Activated naive CD4-positive, alpha-beta T cell treated with anti-CD3 and anti-CD28 coated beads, Interleukin-2, amount 50 U/mL, for 72 hours (primary cell): ENCODE data around the gene ABCA13. TPM values are rescaled to one million over a fixed set of nuclear protein-coding genes. Genes with fewer than 3 reads are reported as not detected.

Experiments
- ATAC-seq, 2 donors: fragments of 150-1000 bp; cut with Tn5 transposase; 2 replicates each; pipeline ENCODE4 v1.10.0; 2021; ENCODE audit warnings: mild to moderate bottlenecking in 2 of 2, moderate library complexity in 2 of 2
- DNase-seq, 2 donors: peaks; one replicate each; pipeline ENCODE4 v3.0.0; 2021 to 2022; ENCODE audit warnings: low spot score in 2 of 2
- H3K27ac Mint-ChIP-seq, 2 donors: one replicate each; pipeline ENCODE4 v1.8.0; 2022; ENCODE audit warnings: mild to moderate bottlenecking in 2 of 2, mixed read lengths in 2 of 2
- H3K36me3 Mint-ChIP-seq, 2 donors: one replicate each; pipeline ENCODE4 v1.8.0; 2022; ENCODE audit warnings: mixed read lengths in 2 of 2
- H3K9me3 Mint-ChIP-seq, 2 donors: one replicate each; pipeline ENCODE4 v1.8.0; 2022; ENCODE audit warnings: mixed read lengths in 2 of 2
- total RNA-seq, 2 donors: library from RNA; stranded (reverse); gene quantifications; one replicate each; pipeline ENCODE4 v1.2.3, GENCODE V29; 2022

Gene ABCA13
- total RNA-seq, 2 donors from 2014 or later: not detected

DNA sequence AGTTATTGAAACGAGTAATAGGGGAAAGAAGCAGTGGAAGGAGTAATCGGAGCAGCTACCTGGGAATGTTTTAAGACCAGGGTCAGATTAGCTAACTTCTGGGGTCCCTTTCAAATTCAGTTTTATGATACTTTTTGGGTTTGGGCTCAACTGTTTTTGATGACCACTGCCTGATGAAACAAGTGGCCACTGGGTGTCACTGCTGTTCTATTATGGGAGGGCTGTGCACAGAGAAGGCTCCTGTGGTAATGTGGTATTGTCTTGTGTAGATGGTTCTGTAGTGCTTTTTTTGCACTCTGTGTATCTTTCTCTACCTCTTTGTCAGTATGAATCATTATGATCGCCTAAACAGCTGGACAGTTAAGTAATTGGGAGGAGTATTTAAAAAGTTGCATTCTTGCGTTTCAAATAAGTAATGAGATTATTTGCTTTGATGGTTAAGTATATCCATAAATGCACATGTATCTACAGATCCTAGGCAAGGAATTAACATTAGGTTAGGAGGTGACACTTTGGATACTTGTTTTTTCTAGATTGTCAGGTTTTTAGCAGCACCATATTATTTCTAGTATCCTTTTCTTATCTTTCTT, 128.4 kb downstream of the ABCA13 start:
- DNase-seq: peak in 1 of 2 donors; percentile 56
- Mint-ChIP-seq H3K36me3 (no peaks in the 10 kb centered on the region), H3K9me3 (no peaks in the 10 kb centered on the region), H3K27ac (peak overlapping the region in 1 of 2 donors; percentile 65)
- ATAC-seq: peak; percentile 53 to 59

DNA sequence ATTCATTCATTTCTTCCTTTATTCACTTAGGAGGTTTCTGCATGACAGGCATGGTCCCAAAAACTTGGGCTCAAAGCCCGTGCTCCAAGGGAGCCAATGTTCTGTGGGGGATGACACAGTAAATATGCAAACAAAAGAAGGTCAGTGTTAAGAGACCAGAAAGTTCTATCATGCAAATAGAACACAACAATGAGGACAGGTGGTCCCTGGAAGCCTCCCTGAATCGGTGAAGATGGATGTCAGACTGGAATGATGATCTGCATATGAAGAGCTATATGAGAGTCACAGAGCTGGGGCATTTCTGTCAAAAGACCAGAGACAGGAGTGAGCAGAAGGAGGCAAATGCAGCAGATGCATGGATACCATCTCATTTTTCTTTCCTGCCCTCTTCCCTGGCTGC, 129.0 kb downstream of the ABCA13 start:
- DNase-seq (no peak), ATAC-seq (no peak)
- no peaks in the 10 kb centered on the region for H3K9me3 Mint-ChIP-seq
- H3K27ac Mint-ChIP-seq: no peak overlapping the region
- H3K36me3 Mint-ChIP-seq: no peaks in the 10 kb centered on the region

DNA sequence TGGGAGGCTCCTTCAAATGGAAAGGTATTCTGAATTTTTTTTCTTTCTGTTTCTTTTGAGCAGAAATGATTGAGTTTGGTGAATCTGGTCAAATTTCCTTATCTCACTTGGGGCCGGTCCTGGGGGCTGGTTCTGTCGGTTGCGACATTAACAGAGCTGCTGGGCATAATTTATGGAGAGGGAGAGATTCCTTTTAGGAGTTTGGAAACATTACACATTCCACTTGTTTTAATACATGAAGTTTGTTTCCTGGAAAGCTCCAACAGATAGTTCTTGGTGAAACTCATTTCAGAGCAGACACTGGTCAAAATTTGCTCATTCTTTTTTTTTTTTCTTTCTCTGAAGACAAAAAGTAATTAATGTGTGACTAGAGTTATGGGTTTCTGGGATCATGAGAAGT, 129.9 kb downstream of the ABCA13 start:
- Mint-ChIP-seq H3K36me3 (no peaks in the 10 kb centered on the region), H3K27ac (no peak overlapping the region), H3K9me3 (no peaks in the 10 kb centered on the region)
- ATAC-seq (no peak), DNase-seq (no peak)

DNA sequence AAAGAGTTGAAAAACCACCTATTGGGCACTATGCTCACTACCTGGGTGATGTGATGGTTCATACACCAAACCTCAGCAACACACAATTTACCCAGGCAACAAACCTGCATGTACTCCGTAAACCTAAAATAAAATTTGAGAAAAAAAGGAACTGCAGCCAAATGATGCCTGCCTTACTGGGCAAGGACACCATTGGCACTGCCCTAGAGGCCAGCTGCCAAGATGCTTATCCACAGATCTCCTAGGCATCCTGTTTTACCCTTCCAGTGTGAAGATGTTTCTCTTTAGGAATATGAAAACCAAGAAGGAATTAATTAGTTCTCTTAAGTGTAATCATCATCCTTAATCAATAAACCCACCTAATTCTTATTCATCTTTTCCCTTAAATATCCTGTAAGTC, 133.4 kb downstream of the ABCA13 start:
- ATAC-seq (no peak), DNase-seq (no peak)
- H3K27ac Mint-ChIP-seq: no peak overlapping the region
- no peaks in the 10 kb centered on the region for H3K36me3 Mint-ChIP-seq
- H3K9me3 Mint-ChIP-seq: no peaks in the 10 kb centered on the region

DNA sequence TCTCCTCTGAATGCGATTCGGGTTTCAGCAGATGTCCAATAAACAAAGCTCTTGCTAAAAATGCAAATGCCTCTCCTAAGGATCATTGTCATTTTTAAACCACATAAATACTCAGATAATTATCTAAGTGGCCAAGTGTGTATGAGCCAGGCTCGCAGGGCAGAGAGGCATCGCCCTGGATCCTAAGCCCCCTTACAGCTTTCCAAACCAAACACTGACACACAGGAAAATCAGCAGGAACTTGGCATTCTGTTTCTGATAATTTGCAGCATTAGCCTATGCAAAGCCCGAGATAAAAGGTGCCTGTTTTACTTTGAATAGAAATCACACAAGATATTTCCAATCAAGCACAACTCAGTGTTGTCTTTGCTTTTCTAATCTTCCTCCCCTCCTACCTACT, 134.4 kb downstream of the ABCA13 start:
- Mint-ChIP-seq H3K36me3 (no peaks in the 10 kb centered on the region), H3K9me3 (no peaks in the 10 kb centered on the region), H3K27ac (no peak overlapping the region)
- ATAC-seq: no peak
- DNase-seq: no peak

DNA sequence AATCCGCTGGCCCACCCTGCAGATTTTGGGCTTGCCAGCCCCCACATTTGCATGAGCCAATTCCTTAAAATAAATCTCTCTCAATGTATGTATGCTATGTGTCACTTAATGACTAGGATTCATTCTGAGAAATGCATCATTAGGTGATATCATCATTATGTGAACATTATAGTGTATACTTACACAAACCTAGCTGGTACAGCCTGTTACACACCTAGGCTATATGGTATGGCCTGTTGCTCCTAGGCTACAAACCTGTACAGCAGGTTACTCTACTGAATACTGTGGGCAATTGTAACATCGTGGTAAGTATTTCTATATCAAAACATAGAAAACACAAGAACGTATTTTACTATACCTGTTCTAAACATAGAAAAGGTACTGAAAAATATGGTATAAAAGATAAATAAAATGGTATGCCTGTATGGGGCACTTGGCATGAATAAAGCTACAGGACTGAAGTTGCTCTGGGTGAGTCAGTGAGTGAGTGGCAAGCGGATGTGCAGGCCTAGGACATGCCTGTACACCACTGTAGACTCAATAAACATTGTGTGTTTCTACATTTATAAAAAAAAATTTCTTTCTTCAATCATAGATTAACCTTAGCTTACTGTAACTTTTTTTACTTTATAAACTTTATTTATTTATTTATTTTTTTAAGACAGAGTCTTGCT, 135.9 kb downstream of the ABCA13 start:
- DNase-seq (no peak), ATAC-seq (peak in 1 of 2 donors; percentile 14)
- no peaks in the 10 kb centered on the region for H3K36me3 Mint-ChIP-seq
- no peaks in the 10 kb centered on the region for H3K9me3 Mint-ChIP-seq
- no peak overlapping the region for H3K27ac Mint-ChIP-seq

DNA sequence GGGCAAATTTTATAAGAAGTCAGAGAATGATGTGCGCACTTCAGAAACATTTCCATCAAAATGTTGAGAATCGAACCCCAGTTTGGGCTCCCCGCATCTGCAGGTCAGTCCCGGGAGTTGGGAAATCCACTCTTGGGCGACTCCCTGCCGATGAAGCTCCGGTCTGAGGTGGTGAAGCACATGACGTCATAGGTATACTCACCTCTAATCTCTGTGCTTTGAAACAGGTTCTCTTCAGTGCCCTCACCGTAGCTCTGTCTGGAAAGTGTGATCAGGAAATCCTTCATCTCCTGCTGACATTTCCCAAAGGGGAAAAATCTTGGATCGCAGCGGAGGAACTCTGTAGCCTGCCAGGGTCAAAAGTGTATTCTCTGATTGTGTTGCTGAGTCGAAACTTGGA, 138.5 kb downstream of the ABCA13 start:
- no peaks in the 10 kb centered on the region for H3K9me3 Mint-ChIP-seq
- no peak for DNase-seq
- no peak overlapping the region for H3K27ac Mint-ChIP-seq
- ATAC-seq: no peak
- H3K36me3 Mint-ChIP-seq: no peaks in the 10 kb centered on the region

DNA sequence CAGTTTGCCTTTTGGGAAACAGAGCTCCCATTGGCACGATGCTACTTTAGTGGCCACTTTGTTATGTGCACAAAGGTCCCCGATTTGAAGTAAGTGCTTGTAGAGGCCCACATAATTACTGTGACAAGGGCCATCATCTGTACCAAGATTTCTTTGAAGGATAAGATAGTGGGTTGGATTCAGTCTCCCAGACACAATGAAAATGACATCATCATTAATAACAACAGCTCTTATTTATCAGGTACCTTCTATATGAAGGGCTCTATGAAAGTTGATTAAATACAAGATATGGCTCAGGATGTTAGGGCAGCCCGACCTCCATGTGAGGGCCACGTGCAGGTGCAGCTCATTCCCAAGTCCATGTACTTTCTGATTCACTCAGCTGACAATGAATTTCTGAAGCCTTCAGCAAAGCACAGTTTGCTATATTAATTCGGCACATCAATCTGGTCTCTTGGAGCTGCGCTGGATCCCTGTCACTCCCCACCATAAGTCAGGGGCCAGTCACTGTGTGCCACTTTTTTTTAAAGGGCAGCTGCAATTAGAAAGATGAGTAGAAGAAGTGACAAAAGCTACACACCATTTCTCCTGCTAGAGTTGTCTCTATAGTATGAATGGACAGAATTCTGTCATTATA, 140.3 kb downstream of the ABCA13 start:
- ATAC-seq (no peak), DNase-seq (no peak)
- Mint-ChIP-seq H3K27ac (no peak overlapping the region), H3K9me3 (no peaks in the 10 kb centered on the region), H3K36me3 (no peaks in the 10 kb centered on the region)

DNA sequence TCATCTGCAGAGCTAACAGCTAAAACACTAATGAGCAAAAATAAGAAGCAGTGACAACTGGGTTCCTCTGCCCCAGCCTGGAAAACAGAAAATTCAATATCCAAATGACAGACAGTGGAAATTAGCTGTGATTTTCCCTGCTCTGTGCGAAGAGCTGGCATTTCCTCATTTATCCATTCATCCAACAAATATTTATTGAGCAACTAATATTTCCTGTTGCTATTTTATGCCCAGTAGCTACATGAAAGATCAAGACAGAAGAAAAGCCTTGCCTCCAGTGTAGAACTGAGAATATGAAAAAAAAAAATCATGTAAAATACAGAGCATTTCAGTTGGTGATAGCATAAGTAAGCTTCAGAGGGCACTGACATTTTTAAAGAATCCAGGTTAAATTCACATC, 140.9 kb downstream of the ABCA13 start:
- no peaks in the 10 kb centered on the region for H3K36me3 Mint-ChIP-seq
- DNase-seq (no peak), ATAC-seq (no peak)
- no peaks in the 10 kb centered on the region for H3K9me3 Mint-ChIP-seq
- H3K27ac Mint-ChIP-seq: no peak overlapping the region

DNA sequence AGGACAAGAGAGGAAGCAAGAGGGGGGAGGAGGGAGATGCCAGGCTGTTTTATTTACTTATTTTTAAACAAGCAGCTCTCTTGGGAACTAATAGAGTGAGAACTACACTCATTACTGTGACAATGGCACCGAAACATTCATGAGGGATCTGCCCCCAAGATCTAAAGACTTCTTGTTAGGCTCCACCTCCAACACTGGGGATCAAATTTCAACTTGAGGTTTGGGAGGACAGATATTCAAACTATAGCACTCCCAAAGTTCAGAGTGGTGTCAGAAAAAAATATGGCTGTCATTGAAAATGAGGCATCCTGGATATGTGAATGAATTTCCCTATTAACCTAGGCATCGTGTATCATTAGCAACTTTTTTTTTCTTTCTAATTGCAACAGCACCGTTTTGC, 145.5 kb downstream of the ABCA13 start:
- H3K36me3 Mint-ChIP-seq: peaks cover 0 to 6% of the 10 kb centered on the region in 2 donors
- no peaks in the 10 kb centered on the region for H3K9me3 Mint-ChIP-seq
- ATAC-seq (no peak), DNase-seq (no peak)
- no peak overlapping the region for H3K27ac Mint-ChIP-seq

DNA sequence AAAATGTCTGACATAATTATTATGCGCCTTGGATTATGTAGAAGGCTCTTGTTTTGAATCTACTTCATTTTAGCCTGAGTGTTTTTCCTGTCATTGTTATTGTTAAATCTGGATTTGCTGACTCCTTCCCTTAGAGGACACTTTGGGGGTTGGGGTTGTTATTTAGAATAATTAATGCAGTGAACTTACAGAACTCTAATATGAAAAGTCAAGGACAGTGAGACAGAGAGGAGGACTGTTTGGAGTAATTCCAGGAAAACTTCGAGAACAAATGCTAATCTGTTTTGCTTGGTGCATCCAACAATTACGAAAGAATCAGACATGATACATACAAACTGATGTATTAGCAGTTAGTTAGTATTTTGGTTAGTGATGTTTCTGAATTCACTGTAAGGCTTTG, 146.1 kb downstream of the ABCA13 start:
- no peaks in the 10 kb centered on the region for H3K9me3 Mint-ChIP-seq
- H3K36me3 Mint-ChIP-seq: peaks cover 0 to 6% of the 10 kb centered on the region in 2 donors
- DNase-seq (no peak), ATAC-seq (no peak)
- no peak overlapping the region for H3K27ac Mint-ChIP-seq

DNA sequence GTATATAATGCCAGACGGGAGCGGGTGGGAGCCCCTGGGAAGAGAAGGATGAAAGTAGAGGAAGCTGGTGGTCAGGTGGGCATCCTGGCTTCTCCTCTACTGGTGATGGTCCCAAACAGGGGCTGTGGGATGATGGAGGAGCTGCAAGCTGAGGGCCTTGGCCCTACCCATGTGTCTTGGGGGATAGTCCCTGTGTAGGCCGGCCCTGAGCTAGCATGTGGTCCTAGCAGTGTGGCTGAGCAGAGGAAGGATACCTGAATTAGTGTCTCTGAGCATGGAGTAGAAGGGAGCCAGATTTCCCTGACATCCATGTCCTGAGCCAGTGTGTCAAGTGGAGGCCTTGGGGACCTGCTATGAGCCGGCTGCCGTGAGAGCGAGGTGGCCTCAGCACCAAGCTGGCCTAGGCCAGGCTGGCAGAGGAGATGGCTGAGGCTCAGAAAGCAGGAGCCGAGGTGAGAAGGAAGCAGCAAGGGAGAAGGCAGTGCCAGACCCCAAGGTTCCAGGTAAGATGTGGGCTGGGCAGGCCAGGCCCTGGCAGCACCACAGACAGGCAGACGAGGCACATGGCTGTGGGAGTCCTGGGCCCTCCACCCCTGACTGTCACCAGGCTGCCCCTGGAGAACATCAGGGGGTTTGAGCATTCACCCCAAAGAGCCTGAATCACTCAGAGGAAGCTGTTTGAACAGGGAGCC, 150.2 kb downstream of the ABCA13 start:
- Mint-ChIP-seq H3K9me3 (peaks cover 2 to 8% of the 10 kb centered on the region in 2 donors), H3K27ac (no peak overlapping the region), H3K36me3 (peaks cover 0 to 6% of the 10 kb centered on the region in 2 donors)
- ATAC-seq (no peak), DNase-seq (no peak)

DNA sequence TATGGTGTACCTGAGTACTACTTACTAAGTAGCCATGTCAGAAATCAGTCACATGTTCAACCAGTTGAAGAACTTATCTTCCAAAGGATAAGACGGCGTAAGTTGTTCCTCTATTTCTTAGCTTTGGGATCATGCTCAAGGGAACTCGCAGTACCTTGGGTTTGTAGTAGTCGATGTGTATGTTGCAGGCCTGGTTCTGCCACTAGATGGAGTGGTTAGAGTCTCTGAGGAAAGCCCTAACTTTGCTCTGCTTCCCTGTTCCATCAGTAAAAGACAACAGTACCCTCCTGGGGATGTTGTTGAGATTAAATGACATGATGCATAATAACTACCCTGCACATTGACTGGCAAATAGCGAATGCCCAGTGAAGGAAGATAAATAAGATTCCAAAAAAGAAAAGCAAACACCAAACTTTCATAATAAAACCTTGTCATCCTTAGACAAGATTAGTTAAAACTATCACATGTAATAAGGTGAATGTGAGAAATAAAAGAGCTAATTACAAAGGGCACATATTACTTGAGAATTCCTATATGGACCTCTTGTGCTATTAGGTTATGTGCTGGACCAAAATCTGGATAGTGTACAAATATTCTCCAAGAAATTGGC, 165.9 kb downstream of the ABCA13 start:
- H3K27ac Mint-ChIP-seq: no peak overlapping the region
- ATAC-seq (no peak), DNase-seq (no peak)
- no peaks in the 10 kb centered on the region for H3K36me3 Mint-ChIP-seq
- no peaks in the 10 kb centered on the region for H3K9me3 Mint-ChIP-seq

DNA sequence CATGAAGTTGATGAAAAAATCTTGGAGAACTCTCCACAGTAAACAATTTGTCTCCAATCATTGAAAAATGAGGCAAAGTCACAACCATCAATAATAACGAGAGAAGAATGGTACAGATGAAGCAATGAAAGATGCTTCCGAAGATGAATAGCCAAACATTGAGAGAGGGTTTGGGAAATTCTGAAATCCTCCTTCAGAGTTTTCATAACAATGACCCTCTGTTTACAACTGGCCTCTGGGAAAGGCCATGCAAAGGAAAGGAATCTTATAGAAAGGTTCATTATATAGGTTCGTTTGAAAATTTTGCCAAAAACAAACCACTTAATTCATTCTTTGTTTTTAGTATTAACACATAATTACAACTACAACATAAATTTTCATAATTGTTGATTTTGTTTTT, 166.5 kb downstream of the ABCA13 start:
- Mint-ChIP-seq H3K27ac (no peak overlapping the region), H3K9me3 (no peaks in the 10 kb centered on the region), H3K36me3 (no peaks in the 10 kb centered on the region)
- no peak for DNase-seq
- ATAC-seq: no peak

DNA sequence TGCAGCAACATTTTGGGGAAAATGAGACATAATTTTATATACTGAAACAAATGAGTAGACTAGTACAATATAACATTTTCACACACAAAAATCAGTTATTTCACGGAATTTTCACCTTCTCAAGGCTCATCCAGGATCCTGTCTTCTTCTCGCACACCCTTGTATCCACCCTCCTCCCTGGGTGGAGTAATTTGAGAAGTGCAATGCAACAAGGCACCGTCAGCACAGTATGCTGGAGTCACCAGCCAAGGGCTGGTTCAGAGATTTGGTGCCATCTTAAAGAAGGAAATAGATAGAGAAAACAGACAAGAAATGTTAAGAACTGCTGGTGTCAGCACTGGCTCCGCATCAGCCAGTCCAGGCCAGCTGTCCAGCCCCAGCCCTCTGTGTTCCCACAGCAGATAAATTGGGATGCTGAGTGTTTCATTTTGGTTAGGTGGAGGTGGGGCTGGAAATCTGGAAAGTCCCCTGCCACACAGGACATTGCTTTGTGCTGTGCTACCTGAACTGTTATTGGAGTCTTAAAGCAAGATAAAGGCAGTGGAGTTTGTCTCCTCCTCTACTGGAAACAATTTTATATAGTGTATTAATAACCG, 176.1 kb downstream of the ABCA13 start:
- no peaks in the 10 kb centered on the region for H3K36me3 Mint-ChIP-seq

DNA sequence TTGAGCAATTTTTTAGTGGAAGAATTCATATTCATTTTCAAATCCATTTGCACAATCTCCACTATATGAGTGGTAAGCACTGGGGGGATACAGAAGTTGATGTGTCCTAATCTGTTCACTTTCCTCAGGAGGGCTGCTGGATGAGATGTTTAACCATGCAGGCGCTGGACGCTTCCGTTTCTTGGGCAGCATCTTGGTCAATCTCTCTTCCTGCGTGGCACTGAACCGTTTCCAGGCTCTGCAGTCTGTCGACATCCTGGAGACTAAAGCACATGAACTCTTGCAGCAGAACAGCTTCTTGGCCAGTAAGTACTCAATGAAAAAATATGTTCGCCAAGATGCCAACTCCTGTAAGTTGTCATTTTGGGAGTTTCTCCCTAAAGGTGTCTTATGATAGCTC, 179.3 kb downstream of the ABCA13 start:
- Mint-ChIP-seq H3K27ac (no peak overlapping the region), H3K9me3 (no peaks in the 10 kb centered on the region), H3K36me3 (no peaks in the 10 kb centered on the region)
- no peak for DNase-seq
- no peak for ATAC-seq

More for the DNA sequence above, 176.1 kb downstream of the ABCA13 start:
- no peak for DNase-seq
- Mint-ChIP-seq H3K9me3 (no peaks in the 10 kb centered on the region), H3K27ac (no peak overlapping the region)
- ATAC-seq: no peak

DNA sequence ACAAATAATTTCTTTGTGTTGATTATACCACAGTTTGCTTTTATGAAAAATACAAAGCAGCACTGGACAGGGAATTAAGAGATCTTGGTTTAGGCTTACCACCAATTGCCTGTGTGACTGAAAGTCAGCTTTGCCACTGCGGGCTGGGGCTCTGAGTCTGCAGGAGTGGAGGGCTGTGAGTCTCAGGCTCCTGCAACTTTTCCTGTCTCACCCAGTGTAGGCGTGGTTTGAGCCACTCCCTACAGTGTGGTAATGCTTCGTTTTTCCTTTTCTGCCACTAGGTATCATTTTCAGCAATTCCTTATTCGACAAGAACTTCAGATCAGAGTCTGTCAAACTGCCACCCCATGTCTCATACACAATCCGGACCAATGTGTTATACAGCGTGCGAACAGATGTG, 180.6 kb downstream of the ABCA13 start:
- DNase-seq: no peak

More for the DNA sequence above, 180.6 kb downstream of the ABCA13 start:
- ATAC-seq: no peak
- H3K27ac Mint-ChIP-seq: no peak overlapping the region
- no peaks in the 10 kb centered on the region for H3K9me3 Mint-ChIP-seq
- H3K36me3 Mint-ChIP-seq: no peaks in the 10 kb centered on the region
